HUDEP-2 (cell line): ENCODE measurements around the gene PSMB7.

Experiments used
- DNase-seq, 76 experiments: peaks; one replicate each; lab custom pipeline; 2025; ENCODE audit not compliant: unreplicated experiment in 76 of 76; lab: John Stamatoyannopoulos, UW

Gene PSMB7

GRCh38 chr9:124330011-124330697 is 85.1 kb downstream of the PSMB7 start:
- no peak for DNase-seq

- no peak for DNase-seq
Measured at GRCh38 chr9:124329206-124329792, 85.9 kb downstream of the PSMB7 start.

- DNase-seq = no peak
Measured at GRCh38 chr9:124328285-124328684, 87.0 kb downstream of the PSMB7 start.

GRCh38 chr9:124327491-124327890 is 87.8 kb downstream of the PSMB7 start:
- no peak for DNase-seq

GRCh38 chr9:124326378-124326777 is 88.9 kb downstream of the PSMB7 start:
- DNase-seq = no peak

- DNase-seq = no peak
Measured at GRCh38 chr9:124325816-124326215, 89.4 kb downstream of the PSMB7 start.

- no peak for DNase-seq
Measured at GRCh38 chr9:124323904-124324303, 91.3 kb downstream of the PSMB7 start.

GRCh38 chr9:124322618-124323432 is 92.4 kb downstream of the PSMB7 start:
- no peak for DNase-seq

- no peak for DNase-seq
Measured at GRCh38 chr9:124321935-124322334, 93.3 kb downstream of the PSMB7 start.

- DNase-seq = no peak
Measured at GRCh38 chr9:124321416-124321815, 93.8 kb downstream of the PSMB7 start.

GRCh38 chr9:124320062-124320973 is 94.9 kb downstream of the PSMB7 start:
- DNase-seq = peak in 49 of 76 experiments; percentile 2 to 68 (median 41)

- no peak for DNase-seq
Measured at GRCh38 chr9:124315882-124316281, 99.4 kb downstream of the PSMB7 start.

- no peak for DNase-seq
Measured at GRCh38 chr9:124313940-124314339, 101.3 kb downstream of the PSMB7 start.

GRCh38 chr9:124312290-124313265 is 102.7 kb downstream of the PSMB7 start:
- DNase-seq = no peak

GRCh38 chr9:124311283-124311682 is 104.0 kb downstream of the PSMB7 start:
- no peak for DNase-seq

- DNase-seq = no peak
Measured at GRCh38 chr9:124309667-124310084, 105.6 kb downstream of the PSMB7 start.

GRCh38 chr9:124308606-124309491 is 106.4 kb downstream of the PSMB7 start:
- DNase-seq = no peak

GRCh38 chr9:124307379-124308030 is 107.7 kb downstream of the PSMB7 start:
- no peak for DNase-seq
